ENCODE data around the gene C17orf58.
"Not testable (repeated sequence)": the region's sequence is repeated elsewhere in the genome, so short reads cannot be mapped to it uniquely, and the experiment has no call there.

The C17orf58 gene

DNA sequence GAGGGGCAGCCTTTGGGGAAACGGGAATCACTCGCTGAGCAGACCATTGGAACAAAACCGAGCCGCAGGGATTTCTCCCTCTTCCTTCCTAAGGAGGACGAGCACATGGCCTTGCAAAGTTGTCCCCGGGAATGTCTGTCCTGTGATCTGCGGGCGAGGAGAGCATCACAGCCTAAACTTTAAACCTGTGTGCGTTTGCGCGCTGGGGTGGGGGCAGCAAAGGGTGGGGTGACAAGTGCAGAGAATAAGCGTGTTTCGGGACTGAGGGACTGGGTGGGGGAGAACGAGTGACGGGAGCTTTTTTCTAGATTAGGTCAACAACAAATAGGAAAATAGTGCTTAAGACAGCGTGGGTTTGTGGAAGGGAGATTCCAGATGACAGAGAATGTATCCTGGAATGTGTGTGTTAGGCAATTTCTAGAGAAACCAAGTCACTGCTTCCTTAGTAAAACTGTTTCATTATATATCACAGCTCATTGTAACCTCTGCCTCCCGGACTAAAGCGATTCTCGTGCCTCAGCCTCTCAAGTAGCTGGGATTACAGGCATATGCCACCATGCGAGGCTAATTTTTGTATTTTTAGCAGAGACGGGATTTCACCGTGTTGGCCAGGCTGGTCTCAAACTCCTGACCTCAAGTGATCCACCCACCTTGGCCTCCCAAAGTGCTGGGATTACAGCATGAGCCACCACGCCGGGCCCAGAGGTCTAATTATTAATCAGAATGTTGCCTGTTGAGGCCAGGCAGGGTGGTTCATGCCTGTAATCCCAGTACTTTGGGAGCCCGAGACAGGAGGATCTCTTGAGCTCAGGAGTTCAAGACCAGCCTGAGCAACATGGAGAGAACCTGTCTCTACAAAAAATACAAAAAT, at the start of gene C17orf58:
C17orf58 (minus strand) TSS at position 169 of the 871 bp plus-strand sequence. CDS start 271 bp downstream, outside the sequence.
- peak; percentile 67 for DNase-seq

DNA sequence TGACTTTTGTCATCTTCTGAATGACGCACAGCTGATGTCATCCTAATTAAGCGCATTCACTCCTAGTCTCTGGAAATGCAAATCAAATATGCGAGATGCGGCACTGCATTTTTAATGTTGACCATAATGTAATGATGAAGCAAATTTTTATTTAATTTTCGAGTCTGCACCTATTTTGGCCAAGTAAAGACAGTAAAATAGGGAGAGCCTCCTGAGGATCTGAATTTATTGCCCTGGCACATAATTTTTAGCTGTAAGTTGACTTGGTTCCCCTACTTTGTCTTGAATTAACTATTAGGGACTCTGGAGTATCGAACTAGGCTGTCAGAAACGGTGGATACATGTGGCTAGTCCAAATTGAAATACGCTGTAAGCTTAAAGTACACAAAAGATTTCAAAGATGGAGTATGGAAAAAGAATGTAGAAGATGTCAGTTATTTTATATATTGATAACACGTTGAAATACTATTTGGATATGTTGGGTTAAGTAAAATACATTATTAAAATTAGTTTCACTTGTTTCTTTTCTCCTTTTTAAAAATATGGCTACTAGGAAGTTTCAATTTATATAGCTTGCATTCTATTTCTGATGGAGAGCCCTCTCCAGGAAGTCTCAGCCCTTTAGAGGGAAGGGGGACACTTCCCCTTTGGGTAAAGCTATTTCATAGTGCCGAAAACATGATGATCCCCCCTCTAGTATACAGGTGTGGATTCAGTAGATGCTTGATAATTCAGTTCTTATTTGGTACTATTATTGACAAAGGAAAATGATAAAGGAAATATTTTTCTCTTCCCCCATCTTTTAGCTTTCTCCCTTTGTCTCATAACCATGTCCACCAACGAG, 40.3 kb upstream of the C17orf58 start:
- DNase-seq: no peak

DNA sequence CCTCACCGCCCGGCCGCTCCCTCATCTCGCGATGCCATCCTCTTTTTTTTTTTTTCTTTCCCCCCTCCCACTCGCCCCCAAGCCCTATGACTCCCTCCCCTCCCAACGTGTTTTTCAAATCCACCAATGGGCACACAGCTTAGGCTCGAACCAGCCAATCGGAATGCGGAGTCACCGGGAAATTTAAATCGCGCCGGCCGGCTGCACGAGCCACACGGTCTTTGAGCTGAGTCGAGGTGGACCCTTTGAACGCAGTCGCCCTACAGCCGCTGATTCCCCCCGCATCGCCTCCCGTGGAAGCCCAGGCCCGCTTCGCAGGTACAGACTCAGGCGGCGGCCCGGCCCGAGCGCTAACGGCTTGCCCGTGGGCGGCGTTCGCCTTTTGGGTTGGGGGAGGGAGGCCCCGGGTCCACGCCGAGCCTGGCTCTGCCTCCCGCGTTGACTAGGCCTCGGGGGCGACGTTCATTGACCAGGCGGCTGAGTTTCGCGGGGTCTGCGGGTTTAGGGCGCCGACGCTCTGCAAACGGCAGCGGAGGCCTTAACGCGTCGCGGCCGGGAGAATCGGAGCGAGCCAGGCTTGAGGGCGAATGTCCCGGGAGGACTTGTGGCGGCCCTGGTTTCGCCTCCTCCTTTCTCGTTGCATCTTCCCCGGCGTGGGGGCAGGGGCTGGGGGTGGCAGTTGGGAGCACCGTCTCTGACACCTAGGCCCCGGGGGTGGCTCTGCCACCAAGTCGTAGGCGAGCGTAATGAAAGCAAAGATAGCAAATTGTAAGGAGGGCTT, 39.4 kb upstream of the C17orf58 start, which contains the start of gene KPNA2:
KPNA2 (plus strand) TSS at position 213 of the 781 bp plus-strand sequence. CDS start 1,398 bp downstream, outside the sequence.
- peak; percentile 93 for DNase-seq

DNA sequence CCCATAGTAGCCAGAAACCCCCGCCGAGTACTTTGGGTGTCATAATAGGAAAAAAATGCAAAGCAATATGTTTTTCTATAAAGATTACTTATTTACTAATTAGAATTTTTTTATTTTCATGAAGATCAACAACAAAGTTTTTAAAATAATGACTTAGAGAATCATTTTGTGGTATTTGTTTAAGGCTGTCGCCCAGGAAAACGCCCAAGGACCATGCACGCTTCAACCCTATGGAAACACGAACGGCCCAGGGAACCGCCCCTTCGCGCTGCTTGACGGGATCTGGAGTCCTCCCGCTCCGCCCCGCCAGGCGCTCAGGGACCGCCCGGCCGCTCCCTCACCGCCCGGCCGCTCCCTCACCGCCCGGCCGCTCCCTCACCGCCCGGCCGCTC, 38.9 kb upstream of the C17orf58 start:
- DNase-seq: peak; percentile 91

DNA sequence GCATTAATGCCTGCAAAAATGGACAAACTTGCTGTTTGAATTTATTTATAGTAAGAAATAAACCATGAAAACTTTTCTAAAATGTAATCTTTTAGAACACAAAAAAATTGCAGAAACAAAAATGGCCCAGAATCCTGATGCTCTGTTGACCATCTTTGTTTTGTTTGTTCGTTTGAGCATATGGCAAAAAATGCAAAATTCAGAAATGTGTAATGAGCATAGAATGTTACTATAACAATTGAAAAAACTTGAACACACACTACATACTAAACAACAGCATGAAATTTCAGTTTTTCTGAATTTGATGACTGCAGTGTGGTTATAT, 38.1 kb upstream of the C17orf58 start:
- no peak for DNase-seq

DNA sequence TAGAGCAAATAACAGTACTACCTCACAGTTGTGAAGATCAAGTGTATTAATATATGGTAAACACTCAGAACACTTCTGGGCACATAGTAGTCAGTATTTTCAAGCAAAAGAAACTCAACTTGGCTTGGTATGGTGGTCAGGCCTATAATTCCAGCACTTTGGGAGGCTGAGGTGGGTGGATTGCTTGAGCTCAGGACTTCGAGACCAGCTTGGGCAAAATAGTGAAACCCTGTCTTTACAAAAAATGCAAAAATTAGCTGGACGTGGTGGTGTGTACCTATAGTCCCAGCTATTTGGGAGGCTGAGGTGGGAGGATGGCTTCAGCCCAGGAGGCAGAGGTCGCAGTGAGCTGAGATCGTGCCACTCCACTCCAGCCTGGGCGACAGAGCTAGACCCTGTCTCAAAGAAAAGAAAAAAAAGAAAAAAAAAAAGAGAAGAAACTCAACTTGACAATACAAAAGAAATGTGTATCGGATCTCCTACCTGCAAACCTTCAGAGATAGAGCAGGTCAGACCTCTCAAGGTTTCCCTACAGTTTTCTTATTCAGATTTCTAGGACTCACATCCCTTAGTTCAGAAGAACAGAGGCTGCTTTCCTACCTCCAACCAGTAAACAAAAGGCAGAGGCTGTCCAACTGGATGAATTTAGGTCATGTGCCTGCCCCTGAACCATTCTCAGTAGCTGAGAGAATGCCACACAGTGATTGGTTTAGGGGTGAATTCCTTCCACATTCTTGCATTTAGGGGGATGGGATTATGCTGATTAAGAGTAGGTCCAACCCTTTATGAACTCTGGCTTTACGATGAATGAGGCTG, 37.6 kb upstream of the C17orf58 start:
- DNase-seq: no peak

DNA sequence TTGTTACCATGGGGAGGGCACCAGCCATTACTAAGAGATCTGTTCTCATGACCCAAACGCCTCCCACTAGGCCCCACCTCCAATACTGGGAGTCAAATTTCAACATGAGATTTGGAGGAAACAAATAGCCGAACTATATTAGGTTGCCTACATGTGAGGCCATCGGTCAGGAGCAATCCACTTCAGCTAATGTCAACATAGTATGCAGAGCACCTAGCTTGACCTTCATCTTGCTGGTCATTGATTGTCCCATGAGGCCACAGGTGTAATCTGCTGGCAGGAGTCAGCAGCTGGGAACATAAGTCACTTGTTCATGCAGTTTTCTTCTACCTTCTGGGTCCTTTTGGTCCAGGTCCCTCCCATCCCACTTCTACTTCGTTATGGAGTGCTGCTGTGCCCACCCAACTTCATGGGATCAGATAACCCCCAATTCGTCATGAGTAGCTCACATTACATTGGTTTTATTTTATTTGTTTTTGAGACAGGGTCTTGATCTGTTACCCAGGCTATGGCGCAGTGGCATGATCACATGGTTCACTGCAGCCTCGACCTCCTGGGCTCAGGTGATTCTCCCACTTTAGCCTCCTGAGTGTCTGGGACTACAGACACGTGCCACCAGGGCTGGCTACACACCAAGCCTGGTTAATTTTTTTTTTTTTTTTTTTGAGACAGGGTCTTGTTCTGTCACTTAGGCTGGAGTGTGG, 33.4 kb upstream of the C17orf58 start:
- no peak for DNase-seq

DNA sequence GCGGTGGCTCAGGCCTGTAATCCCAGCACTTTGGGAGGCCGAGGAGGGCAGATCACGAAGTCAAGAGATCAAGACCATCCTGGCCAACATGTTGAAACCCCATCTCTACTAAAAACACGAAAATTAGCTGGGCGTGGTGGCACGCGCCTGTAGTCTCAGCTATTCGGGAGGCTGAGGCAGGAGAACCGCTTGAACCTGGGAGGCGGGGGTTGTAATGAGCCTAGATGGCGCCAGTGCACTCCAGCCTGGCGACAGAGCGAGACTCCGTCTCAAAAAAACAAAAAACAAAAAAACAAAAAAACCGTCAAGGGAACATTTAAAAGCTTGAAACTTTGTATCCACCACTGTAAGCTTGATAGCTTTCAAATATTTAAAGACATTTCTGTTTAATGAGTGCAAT, 26.3 kb upstream of the C17orf58 start:
- not testable (repeated sequence) for DNase-seq

DNA sequence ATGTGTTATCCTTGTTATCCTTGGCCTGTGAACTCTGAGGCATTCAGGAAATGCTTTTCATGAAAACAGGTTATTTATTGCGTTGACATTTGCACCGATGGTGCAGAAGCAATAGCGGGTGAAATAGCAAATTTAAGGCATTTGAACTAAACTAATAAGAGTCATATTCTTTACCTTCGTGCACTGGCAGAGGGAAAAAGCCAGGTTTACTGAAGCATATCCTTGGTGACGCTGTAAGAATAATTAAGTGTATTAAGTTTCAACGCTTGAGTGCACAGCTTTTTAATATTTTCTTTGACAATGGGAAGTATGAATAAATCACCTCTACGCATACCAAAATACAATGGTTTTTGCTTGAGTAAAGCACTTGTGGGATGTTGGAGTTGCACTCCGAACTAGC, 25.7 kb upstream of the C17orf58 start:
- DNase-seq: no peak

DNA sequence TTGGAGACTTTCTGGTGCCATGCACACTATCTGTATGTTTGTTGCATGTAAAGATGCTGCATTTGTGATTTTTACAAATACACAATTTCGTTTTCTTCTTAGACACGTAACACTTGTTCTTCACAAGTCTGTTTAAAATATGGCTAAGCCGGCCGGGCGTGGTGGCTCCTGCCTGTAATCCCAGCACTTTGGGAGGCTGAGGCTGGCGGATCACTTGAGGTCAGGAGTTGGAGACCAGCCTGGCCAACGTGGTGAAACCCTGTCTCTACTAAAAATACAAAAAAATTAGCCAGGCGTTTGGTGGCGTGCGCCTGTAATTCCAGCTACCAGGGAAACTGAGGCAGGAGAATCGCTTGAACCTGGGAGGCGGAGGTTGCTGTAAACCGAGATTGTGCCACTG, 24.5 kb upstream of the C17orf58 start:
- DNase-seq: not testable (repeated sequence)

DNA sequence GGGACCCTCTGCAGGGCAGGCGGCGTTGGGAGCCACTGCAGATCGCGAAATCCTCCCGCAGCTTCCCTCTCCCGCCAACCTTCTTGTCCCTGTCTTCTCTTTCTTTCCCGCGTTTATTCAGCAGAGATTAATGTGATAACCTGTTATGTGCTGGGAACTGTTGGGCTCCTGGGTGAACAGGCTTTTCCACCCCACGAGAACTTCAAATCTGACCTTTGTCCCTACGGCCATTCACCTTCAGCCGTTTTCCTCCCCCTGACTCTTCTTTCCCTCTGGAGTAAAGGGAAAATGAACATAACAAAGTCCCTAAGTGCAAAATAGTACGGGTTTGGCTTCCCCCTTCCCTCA, 24.1 kb upstream of the C17orf58 start:
- DNase-seq: no peak

DNA sequence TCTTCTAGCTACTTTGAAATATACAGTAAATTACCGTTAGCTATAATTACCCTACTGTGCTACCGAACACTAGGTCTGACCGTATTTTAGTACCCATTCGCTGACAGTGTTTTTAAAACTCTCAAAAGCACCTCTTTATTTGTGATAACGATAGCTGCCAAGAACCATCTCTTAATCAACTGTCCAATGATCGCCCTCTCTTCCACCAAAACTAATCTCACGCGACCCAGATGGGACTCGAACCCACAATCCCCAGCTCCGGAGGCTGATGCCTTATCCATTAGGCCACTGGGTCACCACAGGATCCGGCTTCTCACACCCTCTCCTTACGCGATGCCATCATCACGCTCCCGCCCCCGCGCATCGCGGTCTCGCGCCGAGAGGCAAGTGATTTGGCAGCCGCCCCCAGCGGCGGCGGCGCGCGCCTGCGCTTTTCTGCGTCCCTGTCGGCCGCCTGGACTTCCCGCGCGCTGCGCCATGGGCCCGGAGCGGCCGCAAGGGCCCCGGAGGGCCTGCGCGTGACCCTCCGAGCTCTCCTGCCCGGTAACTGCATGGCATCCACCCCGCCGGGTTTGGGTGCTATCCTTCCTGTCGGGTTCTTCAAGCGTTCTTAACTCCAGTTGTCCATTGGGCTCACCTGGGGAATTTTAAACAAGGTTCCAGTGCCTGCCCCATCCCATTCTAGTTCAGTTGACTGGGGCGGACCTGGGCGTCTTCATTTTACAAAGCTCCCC, 23.6 kb upstream of the C17orf58 start:
- DNase-seq: peak; percentile 100

DNA sequence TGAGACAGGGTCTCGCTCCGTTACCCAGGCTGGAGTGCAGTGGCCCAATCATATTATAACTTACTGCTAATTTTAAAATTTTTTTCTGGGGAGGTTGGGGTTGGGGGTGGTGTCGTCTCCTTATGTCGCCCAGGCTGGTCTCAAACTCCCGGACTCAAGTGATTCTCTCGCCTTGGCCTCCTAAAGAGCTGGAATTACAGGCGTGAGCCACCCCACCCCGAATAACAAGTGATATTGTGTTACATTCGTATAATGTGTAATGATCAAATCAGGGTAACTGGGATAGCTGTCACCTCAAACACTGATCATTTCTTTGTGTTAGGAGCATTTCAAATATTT, 23.0 kb upstream of the C17orf58 start:
- DNase-seq: no peak

DNA sequence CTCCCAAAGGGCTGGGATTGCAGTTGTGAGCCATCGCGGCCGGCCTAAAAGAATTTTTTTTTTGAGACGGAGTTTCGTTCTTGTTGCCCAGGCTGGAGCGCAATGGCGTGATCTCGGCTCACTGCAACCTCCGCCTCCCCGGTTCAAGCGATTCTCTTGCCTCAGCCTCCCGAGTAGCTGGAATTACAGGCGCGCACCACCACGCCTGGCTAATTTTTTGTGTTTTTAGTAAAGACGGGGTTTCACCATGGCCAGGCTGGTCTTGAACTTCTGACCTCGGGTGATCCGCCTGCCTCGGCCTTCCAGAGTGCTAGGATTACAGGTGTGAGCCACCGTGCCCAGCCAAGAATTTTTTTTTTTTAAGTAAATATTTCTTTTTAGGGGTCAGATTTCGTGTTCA, 22.2 kb upstream of the C17orf58 start:
- not testable (repeated sequence) for DNase-seq

DNA sequence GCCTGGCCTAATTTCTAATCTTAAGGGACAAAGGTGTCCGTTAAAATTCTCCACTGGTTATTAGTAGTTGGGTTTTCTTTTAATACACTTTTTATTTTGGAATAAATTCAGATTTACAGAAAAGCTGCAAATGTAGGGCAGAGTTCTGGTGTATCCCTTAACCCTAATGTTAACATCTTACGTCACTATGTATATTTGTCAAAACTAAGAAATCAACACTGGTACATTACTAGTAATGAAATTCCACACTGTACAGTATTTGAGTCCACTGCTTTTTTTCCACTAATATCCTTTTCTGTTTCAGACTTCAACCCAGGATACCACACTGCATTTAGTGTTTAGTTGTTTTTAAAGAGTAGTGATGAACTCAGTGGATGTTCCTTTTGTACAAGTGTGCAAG, 20.6 kb upstream of the C17orf58 start:
- no peak for DNase-seq

DNA sequence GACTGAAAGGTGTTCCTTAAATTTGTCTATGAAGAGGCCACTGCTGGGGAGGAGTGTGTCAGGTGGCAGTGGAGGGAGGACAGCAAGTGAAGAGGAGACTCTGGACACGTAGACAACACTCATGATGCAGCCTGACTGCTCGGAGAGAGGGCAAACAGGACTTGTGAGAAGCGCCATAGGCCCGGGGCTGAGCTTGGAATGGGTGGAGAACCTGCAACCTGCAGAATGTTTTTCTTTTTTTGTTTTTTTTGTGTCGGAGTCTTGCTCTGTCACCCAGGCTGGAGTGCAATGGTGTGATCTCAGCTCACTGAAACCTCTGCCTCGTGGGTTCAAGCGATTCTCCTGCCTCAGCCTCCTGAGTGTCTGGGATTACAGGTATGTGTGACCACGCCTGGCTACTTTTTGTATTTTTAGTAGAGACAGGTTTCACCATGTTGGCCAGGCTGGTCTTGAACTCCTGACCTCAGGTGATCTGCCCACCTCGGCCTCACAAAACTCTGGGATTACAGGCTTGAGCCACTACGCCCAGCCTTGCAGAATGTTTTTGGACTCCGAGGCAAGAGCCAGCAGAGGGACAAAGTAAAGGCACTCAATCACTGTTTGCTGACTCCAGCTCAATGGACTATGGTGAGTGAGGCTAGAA, 18.9 kb upstream of the C17orf58 start:
- DNase-seq: no peak

DNA sequence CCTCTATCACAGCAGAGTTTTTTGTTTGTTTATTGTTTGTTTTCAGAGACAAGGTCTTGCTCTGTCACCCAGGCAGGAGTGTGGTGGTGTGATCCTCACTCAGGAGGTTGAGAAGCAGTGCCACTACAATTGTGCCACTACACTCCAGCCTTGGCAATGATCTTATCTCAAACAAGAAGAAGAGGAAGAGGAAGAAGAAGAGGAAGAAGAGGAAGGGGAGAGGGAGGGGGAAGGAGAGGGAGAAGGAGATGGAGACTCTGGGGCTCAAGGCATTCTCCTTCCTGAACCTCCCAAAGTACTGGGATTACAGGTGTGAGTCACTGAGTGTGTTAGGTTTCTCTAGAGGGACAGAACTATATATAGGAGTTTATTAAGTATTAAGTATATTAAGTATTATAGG, 17.1 kb upstream of the C17orf58 start:
- DNase-seq: no peak

DNA sequence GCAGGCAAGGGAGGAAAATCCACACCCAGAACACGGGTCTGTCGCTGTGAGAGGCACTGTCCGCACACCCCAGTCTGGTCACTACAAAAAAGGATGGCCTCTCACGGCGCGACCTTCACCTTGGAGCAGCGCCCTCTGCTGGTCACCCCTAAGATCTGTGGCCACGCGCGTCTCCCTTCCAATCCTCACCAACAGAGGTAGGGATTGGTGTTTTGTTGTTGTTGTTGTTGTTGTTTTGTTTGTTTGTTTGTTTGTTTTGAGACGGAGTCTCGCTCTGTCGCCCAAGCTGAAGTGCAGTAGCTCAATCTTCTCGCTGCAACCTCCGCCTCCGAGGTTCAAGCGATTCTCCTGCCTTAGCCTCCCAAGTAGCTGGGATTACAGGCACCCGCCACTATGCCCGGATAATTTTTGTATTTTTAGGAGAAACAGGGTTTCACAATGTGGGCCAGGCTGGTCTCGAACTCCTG, 15.0 kb upstream of the C17orf58 start:
- DNase-seq: peak; percentile 94

DNA sequence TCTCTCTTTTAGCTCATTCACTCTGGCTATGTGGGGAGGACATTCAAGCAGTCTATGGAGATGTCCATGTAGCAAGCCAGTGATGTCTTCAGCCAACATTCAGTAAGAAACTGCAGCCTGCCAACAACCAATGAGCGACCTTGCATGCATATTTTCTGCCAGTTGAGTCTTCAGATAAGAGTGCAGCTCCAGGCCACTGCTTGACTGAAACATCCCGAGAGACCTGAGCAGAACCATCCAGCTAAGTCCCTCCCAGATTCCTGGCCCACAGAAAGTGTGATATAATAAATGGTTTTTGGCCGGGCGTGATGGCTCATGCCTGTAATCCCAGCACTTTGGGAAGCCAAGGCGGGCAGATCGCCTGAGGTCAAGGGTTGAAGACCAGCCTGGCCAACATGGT, 10.5 kb upstream of the C17orf58 start:
- no peak for DNase-seq

DNA sequence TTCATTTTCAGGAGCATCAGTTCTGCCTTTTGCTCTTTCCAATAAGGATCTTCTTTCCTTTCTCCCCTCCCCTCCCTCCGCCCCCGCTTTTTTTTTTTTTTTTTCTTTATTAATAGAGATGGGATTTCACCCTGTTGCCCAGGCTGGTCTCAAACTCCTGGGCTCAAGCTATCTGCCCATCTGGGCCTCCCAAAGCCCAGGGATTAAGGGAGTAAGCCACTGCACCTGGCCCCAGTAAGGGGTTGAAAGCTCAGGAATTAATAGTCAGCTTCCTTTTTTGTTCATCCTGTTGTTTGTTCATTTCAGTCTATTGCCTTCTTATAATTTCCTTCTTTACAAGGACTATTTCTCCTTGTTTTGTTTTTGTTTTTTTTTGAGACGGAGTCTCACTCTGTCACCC, 7.9 kb upstream of the C17orf58 start:
- DNase-seq: no peak

Data from activated CD8-positive, alpha-beta memory T cell treated with anti-CD3 and anti-CD28 coated beads, Interleukin-2, amount 50 U/mL, for 48 hours (primary cell).